GM23248 (cell line): ENCODE data around the gene CTU2. TPM values are rescaled to one million over a fixed set of nuclear protein-coding genes. Genes with fewer than 3 reads are reported as not detected.

Experiments used
- DNase-seq: peaks from one replicate; pipeline ENCODE4 v3.0.0-alpha.2; 2015
- H2AFZ ChIP-seq: fragments of 200-600 bp; sonication (generic); 2 replicates; pipeline ENCODE4 v1.6.1; 2016; ENCODE audit warnings: antibody characterized with exemption
- H3F3A ChIP-seq: fragments of 200-600 bp; sonication (generic); 2 replicates; pipeline ENCODE4 v1.6.1; 2016; ENCODE audit warnings: mild to moderate bottlenecking, antibody characterized with exemption, mixed run types; ENCODE audit not compliant: insufficient read depth
- H3K27ac ChIP-seq: fragments of 200-600 bp; sonication (generic); 2 replicates; pipeline ENCODE4 v1.5.1; 2016; ENCODE audit warnings: mild to moderate bottlenecking
- H3K27me3 ChIP-seq: fragments of 200-600 bp; sonication (generic); replicated peaks from 2 replicates; pipeline ENCODE4 v1.6.1; 2016; ENCODE audit warnings: mild to moderate bottlenecking; ENCODE audit not compliant: insufficient read depth
- H3K36me3 ChIP-seq: fragments of 200-600 bp; sonication (generic); 2 replicates; pipeline ENCODE4 v1.6.1; 2016; ENCODE audit warnings: low read depth, mild to moderate bottlenecking
- H3K4me1 ChIP-seq: fragments of 200-600 bp; sonication (generic); 2 replicates; pipeline ENCODE4 v1.6.1; 2016; ENCODE audit warnings: mild to moderate bottlenecking; ENCODE audit not compliant: insufficient read depth
- H3K4me2 ChIP-seq: fragments of 200-600 bp; sonication (generic); one replicate; pipeline ENCODE4 v1.6.1; 2016; ENCODE audit warnings: mild to moderate bottlenecking; ENCODE audit not compliant: unreplicated experiment
- H3K4me3 ChIP-seq: fragments of 200-600 bp; sonication (generic); 2 replicates; pipeline ENCODE4 v1.5.1; 2016; ENCODE audit warnings: mild to moderate bottlenecking
- H3K79me2 ChIP-seq: fragments of 200-600 bp; sonication (generic); 2 replicates; pipeline ENCODE4 v1.6.1; 2016; ENCODE audit warnings: mild to moderate bottlenecking; ENCODE audit not compliant: insufficient read depth
- H3K9ac ChIP-seq: fragments of 200-600 bp; sonication (generic); 2 replicates; pipeline ENCODE4 v1.6.1; 2016; ENCODE audit warnings: mild to moderate bottlenecking
- H3K9me2 ChIP-seq: fragments of 200-600 bp; sonication (generic); 2 replicates; pipeline ENCODE4 v1.6.1; 2016; ENCODE audit warnings: mixed run types, mild to moderate bottlenecking, moderate library complexity; ENCODE audit not compliant: insufficient read depth
- H3K9me3 ChIP-seq: fragments of 200-600 bp; sonication (generic); one replicate; pipeline ENCODE4 v1.6.1; 2017; ENCODE audit warnings: low read depth
- H4K20me1 ChIP-seq: fragments of 200-600 bp; sonication (generic); 2 replicates; pipeline ENCODE4 v1.6.0; 2016; ENCODE audit not compliant: insufficient read depth
- EZH2 ChIP-seq: fragments of 200-600 bp; sonication (generic); IDR thresholded peaks from 2 replicates; pipeline ENCODE4 v1.6.1; 2018; ENCODE audit warnings: antibody characterized with exemption, mild to moderate bottlenecking; ENCODE audit not compliant: insufficient read depth, poor library complexity, severe bottlenecking
- EZH2phosphoT487 ChIP-seq: fragments of 200-600 bp; sonication (generic); IDR thresholded peaks from 2 replicates; pipeline ENCODE4 v1.6.1; 2018; ENCODE audit warnings: antibody characterized with exemption, moderate library complexity, mild to moderate bottlenecking, low read depth; ENCODE audit not compliant: insufficient read depth
- WGBS, 2 experiments: methylation state at CpG; one replicate each; pipeline ENCODE4 v1.1.6; 2015 to 2017; ENCODE audit warnings: low lambda C conversion rate in 2 of 2, low coverage in 1 of 2; ENCODE audit errors: missing lambda C conversion rate in 2 of 2; 5-methylcytosine and 5-hydroxymethylcytosine counted together
- in situ Hi-C: fragments of 300-500 bp; cut with MboI; formaldehyde crosslinking; loops from 2 replicates; pipeline ENCODE4 v1.15.0; 2020
- polyA plus RNA-seq: library from polyadenylated mRNA; unstranded; fragments of >200 nt; fragmentation: Nextera tagmentation; extraction: Ambion mirVana; gene quantifications from 2 replicates; pipeline ENCODE4 v1.2.1, GENCODE V29; 2016
- total RNA-seq: library from RNA; depleted of rRNA; stranded (reverse); fragments of >200 nt; shearing (Covaris generic); gene quantifications from 2 replicates; pipeline ENCODE4 v1.2.3, GENCODE V29; 2014

Gene CTU2
- total and polyA plus RNA-seq, 2 experiments from 2014 or later = 16.1 to 20.4 TPM

GRCh38 chr16:88703486-88704309 lies 2.6 kb upstream of the CTU2 start:
- no peaks in the 10 kb centered on the region for H3K9me3 ChIP-seq
- no peak overlapping the region for H3K4me3 ChIP-seq
- H2AFZ ChIP-seq = no peak overlapping the region
- H4K20me1 ChIP-seq = no peaks in the 10 kb centered on the region
- H3K36me3 ChIP-seq = no peaks in the 10 kb centered on the region
- no peak overlapping the region for H3K4me2 ChIP-seq
- TF ChIP-seq EZH2 (no peak), EZH2phosphoT487 (no peak)
- WGBS, 2 experiments = 66 to 73% methylated on average over 25 to 26 of the region's 26 CpGs
- in situ Hi-C loops = no loop called here
- no peaks in the 10 kb centered on the region for H3K27me3 ChIP-seq
- 0 out of 2 replicates have a peak, but pooled peaks cover 5% of the 10 kb centered on the region for H3F3A ChIP-seq
- no peaks in the 10 kb centered on the region for H3K9me2 ChIP-seq
- peaks cover 15% of the 10 kb centered on the region for H3K4me1 ChIP-seq
- H3K79me2 ChIP-seq = peaks cover 22% of the 10 kb centered on the region
- no peak overlapping the region for H3K9ac ChIP-seq
- no peak for DNase-seq
- no peak overlapping the region for H3K27ac ChIP-seq

- peak overlapping the region; percentile 36 for H3K27ac ChIP-seq
- DNase-seq = peak; percentile 78
- H2AFZ ChIP-seq = peak overlapping the region; percentile 52
- H3K36me3 ChIP-seq = no peaks in the 10 kb centered on the region
- H3F3A ChIP-seq = 0 out of 2 replicates have a peak, but pooled peaks cover 5% of the 10 kb centered on the region
- H3K9ac ChIP-seq = peak overlapping the region; percentile 89
- H3K9me3 ChIP-seq = no peaks in the 10 kb centered on the region
- H4K20me1 ChIP-seq = no peaks in the 10 kb centered on the region
- peaks cover 27% of the 10 kb centered on the region for H3K79me2 ChIP-seq
- peaks cover 15% of the 10 kb centered on the region for H3K4me1 ChIP-seq
- in situ Hi-C loops = no loop called here
- peak overlapping the region; percentile 89 for H3K4me3 ChIP-seq
- H3K27me3 ChIP-seq = no peaks in the 10 kb centered on the region
- H3K4me2 ChIP-seq = peak overlapping the region; percentile 98
- WGBS, 2 experiments = 21 to 23% methylated on average over 9 of the region's 9 CpGs
- TF ChIP-seq EZH2 (no peak), EZH2phosphoT487 (no peak)
- H3K9me2 ChIP-seq = no peaks in the 10 kb centered on the region
Measured at GRCh38 chr16:88705076-88705684, 1.1 kb upstream of the CTU2 start.

- Histone ChIP-seq H3K79me2 (peaks cover 33% of the 10 kb centered on the region), H3K9me2 (no peaks in the 10 kb centered on the region), H3K9me3 (no peaks in the 10 kb centered on the region), H3K4me3 (peak overlapping the region; percentile 89), H3F3A (0 out of 2 replicates have a peak, but pooled peaks cover 5% of the 10 kb centered on the region), H3K27me3 (no peaks in the 10 kb centered on the region), H4K20me1 (no peaks in the 10 kb centered on the region), H3K36me3 (no peaks in the 10 kb centered on the region), H3K4me1 (peaks cover 12% of the 10 kb centered on the region), H2AFZ (peak overlapping the region; percentile 52), H3K27ac (peak overlapping the region; percentile 63), H3K9ac (peak overlapping the region; percentile 89), H3K4me2 (peak overlapping the region; percentile 98)
- no peak for TF ChIP-seq EZH2phosphoT487
- no peak for TF ChIP-seq EZH2
- peak; percentile 56 for DNase-seq
- 1 to 2% methylated on average over 26 to 34 of the region's 57 CpGs for WGBS, 2 experiments
- in situ Hi-C loops = no loop called here
Measured at GRCh38 chr16:88705801-88706228, 488 bp upstream of the CTU2 start.

GRCh38 chr16:88706965-88707826 lies 893 bp downstream of the CTU2 start:
- no peaks in the 10 kb centered on the region for H3K36me3 ChIP-seq
- H3K9me2 ChIP-seq = no peaks in the 10 kb centered on the region
- in situ Hi-C loops = no loop called here
- H3K4me3 ChIP-seq = peak overlapping the region; percentile 89
- H3F3A ChIP-seq = 0 out of 2 replicates have a peak, but pooled peaks cover 5% of the 10 kb centered on the region
- H3K4me2 ChIP-seq = peak overlapping the region; percentile 88
- peak overlapping the region; percentile 72 for H2AFZ ChIP-seq
- H3K9me3 ChIP-seq = no peaks in the 10 kb centered on the region
- peak overlapping the region; percentile 89 for H3K9ac ChIP-seq
- H3K79me2 ChIP-seq = peaks cover 42% of the 10 kb centered on the region
- H4K20me1 ChIP-seq = no peaks in the 10 kb centered on the region
- no peaks in the 10 kb centered on the region for H3K27me3 ChIP-seq
- WGBS, 2 experiments = 38 to 42% methylated on average over 17 of the region's 17 CpGs
- peak; percentile 63 for DNase-seq
- H3K27ac ChIP-seq = peak overlapping the region; percentile 63
- TF ChIP-seq EZH2 = no peak
- no peak for TF ChIP-seq EZH2phosphoT487
- H3K4me1 ChIP-seq = peaks cover 12% of the 10 kb centered on the region
